RWPE1 (cell line): Measurements from ENCODE around the gene PPP2R2B.
A peak's percentile ranks its signal among the peaks of the same experiment; 100 is the strongest.
"Not testable (repeated sequence)": the region's sequence is repeated elsewhere in the genome, so short reads cannot be mapped to it uniquely, and the experiment has no call there.

Experiments
- CTCF ChIA-PET: fragments of 350-600 bp; sonication (Branson Sonifier 250); formaldehyde crosslinking; extraction: SDS; loops from one replicate; lab custom pipeline; 2021; lab: Yijun Ruan, JAX
- POLR2A ChIA-PET: fragments of 400-600 bp; formaldehyde crosslinking; extraction: SDS; loops from one replicate; lab custom pipeline; 2020; ENCODE audit warnings: antibody characterized with exemption; ENCODE audit not compliant: low non-redundant PET; lab: Yijun Ruan, JAX
- DNase-seq: peaks from one replicate; pipeline ENCODE4 v3.0.0; 2012; ENCODE audit warnings: low spot score
- H3K27ac ChIP-seq: fragments of 450-650 bp; 2 replicates; pipeline ENCODE4 v1.5.1; 2017
- CTCF ChIP-seq: fragments of 450-650 bp; conservative IDR thresholded peaks from 2 replicates; pipeline ENCODE4 v1.5.1; 2017; ENCODE audit warnings: low read depth, mild to moderate bottlenecking

Gene PPP2R2B

GRCh38 chr5:146745931-146746577 lies 132.5 kb downstream of the PPP2R2B start:
- no peak for TF ChIP-seq CTCF

GRCh38 chr5:146744068-146744745 lies 134.3 kb downstream of the PPP2R2B start:
- DNase-seq: no peak
- ChIA-PET POLR2A (no interaction called here), CTCF (interaction anchor here (0.6 to 1.0 kb wide), 3 partner anchors 18 to 210 kb away, joined by 3 to 5 read pairs (median 4); no protein-coding TSS in a partner anchor)

More at GRCh38 chr5:146745931-146746577, 132.5 kb downstream of the PPP2R2B start:
- DNase-seq: no peak
- ChIA-PET CTCF (no interaction called here), POLR2A (no interaction called here)
- no peak overlapping the region for H3K27ac ChIP-seq

GRCh38 chr5:146734936-146735577 lies 143.5 kb downstream of the PPP2R2B start:
- ChIA-PET POLR2A (no interaction called here), CTCF (no interaction called here)
- TF ChIP-seq CTCF: no peak
- H3K27ac ChIP-seq: no peak overlapping the region
- DNase-seq: no peak

More at GRCh38 chr5:146744068-146744745, 134.3 kb downstream of the PPP2R2B start:
- H3K27ac ChIP-seq: no peak overlapping the region
- TF ChIP-seq CTCF: no peak

GRCh38 chr5:146732962-146733361 lies 145.6 kb downstream of the PPP2R2B start:
- no peak for DNase-seq
- TF ChIP-seq CTCF: no peak
- ChIA-PET POLR2A (no interaction called here), CTCF (interaction anchor here (0.6 to 0.8 kb wide), 2 partner anchors 16 to 167 kb away, joined by 3 read pairs; no protein-coding TSS in a partner anchor)
- H3K27ac ChIP-seq: no peak overlapping the region

GRCh38 chr5:146731909-146732659 lies 146.5 kb downstream of the PPP2R2B start:
- DNase-seq: peak; percentile 94
- no peak overlapping the region for H3K27ac ChIP-seq
- ChIA-PET POLR2A (no interaction called here), CTCF (interaction anchor here (0.6 to 1.0 kb wide), 2 partner anchors 129 to 147 kb away, joined by 3 read pairs; partner anchors contain the start of gene PPP2R2B)
- no peak for TF ChIP-seq CTCF

- CTCF ChIA-PET, H3K27ac ChIP-seq, DNase-seq, POLR2A ChIA-PET: not testable (repeated sequence)
Observed at GRCh38 chr5:146728746-146729145, 149.8 kb downstream of the PPP2R2B start.
